IMR-90 (cell line): Measurements from ENCODE around the gene HNMT. TPM values are rescaled to one million over a fixed set of nuclear protein-coding genes. Genes with fewer than 3 reads are reported as not detected.

Source experiments
- ATAC-seq: fragments of 200-7000 bp; cut with Tn5 transposase; 2 replicates; pipeline ENCODE4 v1.9.1; 2020; ENCODE audit warnings: low read depth, mild to moderate bottlenecking, moderate library complexity
- BruUV-seq: library from RNA; stranded (reverse); fragments of 400-500 nt; replicated peaks from 2 replicates; lab custom pipeline; 2021; lab: Mats Ljungman, UMichigan
- CTCF ChIA-PET: fragments of 300-600 bp; formaldehyde crosslinking; extraction: SDS; loops from one replicate; lab custom pipeline; 2021; ENCODE audit warnings: antibody characterized with exemption; lab: Yijun Ruan, JAX
- POLR2A ChIA-PET: fragments of 300-600 bp; sonication (Branson Sonifier 250); formaldehyde crosslinking; loops from one replicate; lab custom pipeline; 2022; ENCODE audit warnings: antibody characterized with exemption; ENCODE audit not compliant: unreplicated experiment; lab: Charles Lee
- DNase-seq: peaks from one replicate; pipeline ENCODE4 v3.0.0; 2013
- H2AFZ ChIP-seq: replicated peaks from 2 replicates; pipeline ENCODE3; 2013; ENCODE audit warnings: low read length, mild to moderate bottlenecking; ENCODE audit not compliant: poor library complexity
- H2AK5ac ChIP-seq: 2 replicates; pipeline ENCODE4 v1.6.1; 2013; ENCODE audit warnings: low read depth, low read length, inconsistent platforms
- H2AK9ac ChIP-seq: replicated peaks from 2 replicates; pipeline ENCODE3; 2013; ENCODE audit warnings: mild to moderate bottlenecking, low read depth, low read length, moderate library complexity; ENCODE audit not compliant: poor library complexity
- H2BK120ac ChIP-seq: 2 replicates; pipeline ENCODE4 v1.6.1; 2013; ENCODE audit warnings: low read depth, low read length, inconsistent platforms
- H2BK15ac ChIP-seq: 3 replicates; pipeline ENCODE4 v1.6.1; 2013; ENCODE audit warnings: low read depth, low read length, inconsistent platforms
- H2BK20ac ChIP-seq: 2 replicates; pipeline ENCODE4 v1.6.1; 2013; ENCODE audit warnings: low read depth, mild to moderate bottlenecking, inconsistent platforms, low read length, moderate library complexity
- H2BK5ac ChIP-seq: 2 replicates; pipeline ENCODE4 v1.6.1; 2013; ENCODE audit warnings: mild to moderate bottlenecking, low read depth, low read length, inconsistent platforms; ENCODE audit not compliant: poor library complexity, severe bottlenecking
- H3K14ac ChIP-seq: replicated peaks from 2 replicates; pipeline ENCODE4 v1.6.1; 2013; ENCODE audit warnings: low read depth, low read length, inconsistent platforms
- H3K18ac ChIP-seq: 2 replicates; pipeline ENCODE4 v1.6.1; 2013; ENCODE audit warnings: low read depth, low read length, control low read depth
- H3K23ac ChIP-seq: 2 replicates; pipeline ENCODE4 v1.6.1; 2013; ENCODE audit warnings: low read depth, low read length, inconsistent platforms
- H3K27ac ChIP-seq: 2 replicates; pipeline ENCODE4 v1.5.1; 2013; ENCODE audit warnings: mild to moderate bottlenecking, control low read depth, low read length; ENCODE audit not compliant: insufficient read depth
- H3K27me3 ChIP-seq: 2 replicates; pipeline ENCODE4 v1.6.1; 2013; ENCODE audit warnings: low read length; ENCODE audit not compliant: control insufficient read depth, insufficient read depth
- H3K36me3 ChIP-seq: 2 replicates; pipeline ENCODE4 v1.6.1; 2013; ENCODE audit warnings: low read length, mixed read lengths; ENCODE audit not compliant: control insufficient read depth, insufficient read depth
- H3K4ac ChIP-seq: 2 replicates; pipeline ENCODE4 v1.6.1; 2013; ENCODE audit warnings: low read depth, low read length, inconsistent platforms
- H3K4me1 ChIP-seq: 2 replicates; pipeline ENCODE4 v1.6.1; 2013; ENCODE audit warnings: low read length, mixed read lengths; ENCODE audit not compliant: control insufficient read depth, insufficient read depth
- H3K4me2 ChIP-seq: 2 replicates; pipeline ENCODE4 v1.6.1; 2013; ENCODE audit warnings: low read depth, mild to moderate bottlenecking, control low read depth, low read length, moderate library complexity
- H3K4me3 ChIP-seq: 2 replicates; pipeline ENCODE4 v1.5.1; 2013; ENCODE audit warnings: low read depth, mild to moderate bottlenecking, control low read depth, low read length, moderate library complexity; ENCODE audit not compliant: insufficient read depth
- H3K56ac ChIP-seq: 2 replicates; pipeline ENCODE4 v1.6.1; 2013; ENCODE audit warnings: low read length, inconsistent platforms; ENCODE audit not compliant: insufficient read depth; ENCODE audit errors: extremely low read depth
- H3K79me1 ChIP-seq, 2 experiments: 2 replicates each; pipeline ENCODE4 v1.6.1; 2013; ENCODE audit warnings: low read length in 2 of 2, inconsistent platforms in 1 of 2, low read depth in 1 of 2
- H3K9ac ChIP-seq: 2 replicates; pipeline ENCODE4 v1.6.1; 2013; ENCODE audit warnings: low read depth, low read length, control low read depth
- H3K9me1 ChIP-seq: 2 replicates; pipeline ENCODE4 v1.6.1; 2013; ENCODE audit warnings: low read length, inconsistent platforms; ENCODE audit not compliant: insufficient read depth
- H3K9me3 ChIP-seq: 2 replicates; pipeline ENCODE4 v1.6.1; 2013; ENCODE audit warnings: low read length; ENCODE audit not compliant: control insufficient read depth, insufficient read depth
- H4K20me1 ChIP-seq: 2 replicates; pipeline ENCODE4 v1.6.1; 2013; ENCODE audit warnings: low read length, inconsistent platforms; ENCODE audit not compliant: insufficient read depth
- H4K5ac ChIP-seq: 2 replicates; pipeline ENCODE4 v1.6.1; 2013; ENCODE audit warnings: mild to moderate bottlenecking, low read depth, low read length, control low read depth
- H4K8ac ChIP-seq, 2 experiments: 2 replicates each; pipeline ENCODE4 v1.6.1; 2013; ENCODE audit warnings: low read depth in 2 of 2, low read length in 2 of 2, control low read depth in 1 of 2, inconsistent platforms in 1 of 2
- H4K91ac ChIP-seq: 2 replicates; pipeline ENCODE4 v1.6.1; 2013; ENCODE audit warnings: low read depth, low read length, inconsistent platforms; ENCODE audit not compliant: insufficient read depth
- FOS ChIP-seq: fragments of 150-350 bp; IDR thresholded peaks from 2 replicates; pipeline ENCODE4 v1.6.1; 2016; ENCODE audit warnings: low read depth, low read length
- MAFK ChIP-seq: IDR thresholded peaks from 2 replicates; pipeline ENCODE4 v1.6.1; 2012; ENCODE audit warnings: low read depth, low read length, improper control_type of control experiment
- RAD21 ChIP-seq: IDR thresholded peaks from 2 replicates; pipeline ENCODE4 v1.6.1; 2012; ENCODE audit warnings: low read length, improper control_type of control experiment
- WGBS, 2 experiments: methylation state at CpG; one replicate each; pipeline versions ENCODE4 v1.1.5 to v1.1.7; 2013; ENCODE audit warnings: missing lambda C conversion rate in 2 of 2; ENCODE audit not compliant: insufficient read length in 1 of 2; ENCODE audit errors: extremely low coverage in 2 of 2; 5-methylcytosine and 5-hydroxymethylcytosine counted together
- dilution Hi-C: fragments of 300-500 bp; cut with HindIII; formaldehyde crosslinking; loops from one replicate; pipeline ENCODE4 v1.14.3; 2018; ENCODE audit warnings: low sequenced_read_pairs; ENCODE audit not compliant: unreplicated experiment
- in situ Hi-C: fragments of 300-500 bp; cut with MboI; formaldehyde crosslinking; loops from 3 replicates; pipeline ENCODE4 v1.14.3; 2019; ENCODE audit warnings: low sequenced_read_pairs, inconsistent platforms, mixed read lengths
- intact Hi-C: fragments of 100-400 bp; cut with micrococcal nuclease; formaldehyde crosslinking; loops from 2 replicates; pipeline ENCODE4 v1.10.0; 2022
- polyA plus RNA-seq, 3 experiments: library from polyadenylated mRNA; depleted of rRNA; stranded (reverse); fragments of >200 nt; gene quantifications; 2 replicates each; pipeline ENCODE4 v1.2.3, GENCODE V29; 2012; ENCODE audit warnings: low replicate concordance in 1 of 3
- total RNA-seq: library from RNA; depleted of rRNA; stranded (reverse); fragments of >200 nt; gene quantifications from 2 replicates; pipeline ENCODE4 v1.2.3, GENCODE V29; 2012
- TF ChIP-seq, protein P1 (sequence below): conservative IDR thresholded peaks from 2 replicates; pipeline ENCODE4 v1.5.1; 2012; ENCODE audit warnings: mild to moderate bottlenecking, low read depth, low read length, improper control_type of control experiment
- TF ChIP-seq, protein P2 (sequence below): fragments of 150-350 bp; IDR thresholded peaks from 2 replicates; pipeline ENCODE4 v1.6.1; 2017; ENCODE audit warnings: mild to moderate bottlenecking, antibody characterized with exemption, low read length, low read depth

HNMT gene
- total and polyA plus RNA-seq, 2 of the 4 experiments (the other 2 are of a cell fraction), result 6.4 to 14.2 TPM

DNA sequence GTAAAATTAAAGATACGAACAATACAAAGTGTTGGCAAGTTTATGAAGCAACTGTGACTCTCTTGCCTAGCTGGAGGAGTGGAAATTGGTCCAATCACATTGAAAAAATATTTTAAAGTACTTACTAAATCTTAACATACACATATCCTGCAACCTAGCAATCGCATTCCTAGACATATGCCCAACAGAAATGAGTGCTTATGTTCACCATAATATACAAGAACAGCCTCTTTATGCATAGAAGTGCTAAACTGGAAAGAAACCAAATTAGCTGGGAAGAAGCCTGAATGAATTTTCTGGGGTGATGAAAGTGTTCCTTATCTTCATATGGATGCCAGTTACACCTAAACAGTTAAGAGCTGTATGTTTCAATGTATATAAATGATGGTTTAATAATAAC lies 98.9 kb downstream of the HNMT start:
- H3K9ac ChIP-seq, result no peak overlapping the region
- no peaks in the 10 kb centered on the region for H3K9me1 ChIP-seq
- no peak overlapping the region for H3K4ac ChIP-seq
- intact Hi-C loops, result no loop called here
- no peak overlapping the region for H2BK5ac ChIP-seq
- H3K27ac ChIP-seq, result no peak overlapping the region
- no peak overlapping the region for H2AK5ac ChIP-seq
- H2AK9ac ChIP-seq, result no peak overlapping the region
- no TSS peak for BruUV-seq
- H3K9me3 ChIP-seq, result no peaks in the 10 kb centered on the region
- no peak overlapping the region for H4K5ac ChIP-seq
- no peak overlapping the region for H3K4me2 ChIP-seq
- H3K4me1 ChIP-seq, result no peaks in the 10 kb centered on the region
- H3K36me3 ChIP-seq, result no peaks in the 10 kb centered on the region
- H2BK120ac ChIP-seq, result no peak overlapping the region
- in situ Hi-C loops, result no loop called here
- no peak overlapping the region for H3K18ac ChIP-seq
- H3K79me1 ChIP-seq, result no peaks in the 10 kb centered on the region
- no peak overlapping the region for H2BK20ac ChIP-seq
- ATAC-seq (no peak), DNase-seq (no peak)
- no peak overlapping the region for H3K23ac ChIP-seq
- no peaks in the 10 kb centered on the region for H4K20me1 ChIP-seq
- POLR2A ChIA-PET, result no interaction called here
- H2BK15ac ChIP-seq, result no peak overlapping the region
- no peak overlapping the region for H3K4me3 ChIP-seq
- H4K91ac ChIP-seq, result no peak overlapping the region
- WGBS, 2 experiments, result no CpG with 5 or more reads among the region's 2 CpGs
- no peak overlapping the region for H3K14ac ChIP-seq
- no peak overlapping the region for H2AFZ ChIP-seq
- dilution Hi-C loops, result no loop called here
- H3K56ac ChIP-seq, result no peak overlapping the region
- H3K27me3 ChIP-seq, result peaks cover 1% of the 10 kb centered on the region
- H4K8ac ChIP-seq, result no peak overlapping the region
- CTCF ChIA-PET, result interaction anchor here (0.7 kb wide), 1 partner anchor 186 kb away, joined by 3 read pairs; no protein-coding TSS in a partner anchor
- TF ChIP-seq RAD21, result no peak
- TF ChIP-seq FOS, result no peak
- TF ChIP-seq, protein P1, sequence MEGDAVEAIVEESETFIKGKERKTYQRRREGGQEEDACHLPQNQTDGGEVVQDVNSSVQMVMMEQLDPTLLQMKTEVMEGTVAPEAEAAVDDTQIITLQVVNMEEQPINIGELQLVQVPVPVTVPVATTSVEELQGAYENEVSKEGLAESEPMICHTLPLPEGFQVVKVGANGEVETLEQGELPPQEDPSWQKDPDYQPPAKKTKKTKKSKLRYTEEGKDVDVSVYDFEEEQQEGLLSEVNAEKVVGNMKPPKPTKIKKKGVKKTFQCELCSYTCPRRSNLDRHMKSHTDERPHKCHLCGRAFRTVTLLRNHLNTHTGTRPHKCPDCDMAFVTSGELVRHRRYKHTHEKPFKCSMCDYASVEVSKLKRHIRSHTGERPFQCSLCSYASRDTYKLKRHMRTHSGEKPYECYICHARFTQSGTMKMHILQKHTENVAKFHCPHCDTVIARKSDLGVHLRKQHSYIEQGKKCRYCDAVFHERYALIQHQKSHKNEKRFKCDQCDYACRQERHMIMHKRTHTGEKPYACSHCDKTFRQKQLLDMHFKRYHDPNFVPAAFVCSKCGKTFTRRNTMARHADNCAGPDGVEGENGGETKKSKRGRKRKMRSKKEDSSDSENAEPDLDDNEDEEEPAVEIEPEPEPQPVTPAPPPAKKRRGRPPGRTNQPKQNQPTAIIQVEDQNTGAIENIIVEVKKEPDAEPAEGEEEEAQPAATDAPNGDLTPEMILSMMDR, result no peak
- no peak for TF ChIP-seq MAFK
- TF ChIP-seq, protein P2, sequence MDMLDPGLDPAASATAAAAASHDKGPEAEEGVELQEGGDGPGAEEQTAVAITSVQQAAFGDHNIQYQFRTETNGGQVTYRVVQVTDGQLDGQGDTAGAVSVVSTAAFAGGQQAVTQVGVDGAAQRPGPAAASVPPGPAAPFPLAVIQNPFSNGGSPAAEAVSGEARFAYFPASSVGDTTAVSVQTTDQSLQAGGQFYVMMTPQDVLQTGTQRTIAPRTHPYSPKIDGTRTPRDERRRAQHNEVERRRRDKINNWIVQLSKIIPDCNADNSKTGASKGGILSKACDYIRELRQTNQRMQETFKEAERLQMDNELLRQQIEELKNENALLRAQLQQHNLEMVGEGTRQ, result no peak
